Left lung (tissue), 10 donors: ENCODE measurements around the gene CRLF1. TPM values are rescaled to one million over a fixed set of nuclear protein-coding genes. Genes with fewer than 3 reads are reported as not detected.

Experiments used
- ATAC-seq: fragments of 200-7000 bp; cut with Tn5 transposase; one replicate; pipeline ENCODE4 v1.9.1; 2020; ENCODE audit warnings: moderate library complexity
- DNase-seq, 4 donors: peaks; one replicate each; pipeline ENCODE4 v3.0.0-alpha.2; 2013 to 2020
- H3K27ac ChIP-seq, 2 donors: fragments of 200-600 bp; sonication (generic) in 1 of 2; one replicate each; pipeline versions ENCODE4 v1.5.0 to v1.8.0; 2020 to 2021
- H3K27me3 ChIP-seq, 2 donors: fragments of 200-600 bp; sonication (generic) in 1 of 2; one replicate each; pipeline versions ENCODE4 v1.5.0 to v1.8.0; 2020 to 2021
- H3K36me3 ChIP-seq, 2 donors: fragments of 200-600 bp; sonication (generic) in 1 of 2; one replicate each; pipeline versions ENCODE4 v1.5.0 to v1.8.0; 2020 to 2021
- H3K4me1 ChIP-seq, 2 donors: fragments of 200-600 bp; one replicate each; pipeline ENCODE4 v1.8.0; 2021
- H3K4me3 ChIP-seq, 2 donors: fragments of 200-600 bp; sonication (generic) in 1 of 2; one replicate each; pipeline versions ENCODE4 v1.5.0 to v1.8.0; 2020 to 2021; ENCODE audit warnings: mild to moderate bottlenecking in 1 of 2
- H3K9me3 ChIP-seq, 2 donors: fragments of 200-600 bp; sonication (generic) in 1 of 2; one replicate each; pipeline versions ENCODE4 v1.5.0 to v1.8.0; 2020 to 2021
- CTCF ChIP-seq, 2 donors: fragments of 200-600 bp; sonication (generic) in 1 of 2; IDR thresholded peaks; one replicate each; pipeline versions ENCODE4 v1.5.0 to v1.8.0; 2021; ENCODE audit warnings: antibody characterized with exemption in 2 of 2
- intact Hi-C, 2 donors: fragments of 100-400 bp; cut with DNase I; formaldehyde crosslinking; loops; one replicate each; pipeline versions ENCODE4 v1.11.2 to v1.14.2; 2022
- polyA plus RNA-seq, 6 donors: library from polyadenylated mRNA; unstranded; fragments of 120-200 nt; gene quantifications; one replicate each; pipeline ENCODE4 v1.2.1, GENCODE V29; 2013; ENCODE audit not compliant: insufficient read length in 6 of 6
- total RNA-seq, 2 donors: library from RNA; stranded (reverse); fragmentation: NEBNext Ultra II Directional; extraction: Animal tissue kit (Norgen Biotek cat#: 25700); gene quantifications; one replicate each; pipeline ENCODE4 v1.2.1, GENCODE V29; 2021
- donor health status: DM: no; HTN: yes; CAD: no.
- donor health status: DM: no; HTN: no; CAD: no.

CRLF1 gene
- total and polyA plus RNA-seq, 8 donors = 22.5 to 328 (median 233) TPM

GRCh38 chr19:18543814-18544475 lies 62.7 kb downstream of the CRLF1 start:
- ATAC-seq = peak; percentile 87
- H3K27me3 ChIP-seq = no peaks in the 10 kb centered on the region
- peak overlapping the region; percentile 79 to 89 for H3K27ac ChIP-seq
- no peak for TF ChIP-seq CTCF (IDR thresholded peaks at IDR 0.05)
- peak overlapping the region; percentile 31 to 49 for H3K4me3 ChIP-seq
- H3K36me3 ChIP-seq = peaks cover 0 to 28% of the 10 kb centered on the region in 2 donors
- peaks cover 0 to 27% of the 10 kb centered on the region in 2 donors for H3K4me1 ChIP-seq
- no peaks in the 10 kb centered on the region for H3K9me3 ChIP-seq
- intact Hi-C loops = no loop called here
- peak in 2 of 4 donors; percentile 80 to 86 for DNase-seq

Other genes with a start within 250 kb of the CRLF1 start
- gene GDF15, start 220.6 kb downstream of the CRLF1 start, total RNA-seq = 100 to 1,000 TPM in 1 of 2 donors, 10 to 100 TPM in 1; 99.0 to 180 TPM
- 10 to 100 TPM; 15.7 to 50.6 (median 30.7) TPM for gene GDF15, start 220.6 kb downstream of the CRLF1 start, polyA plus RNA-seq
- 10 to 100 TPM; 14.4 to 53.7 TPM for gene LRRC25, start 209.2 kb downstream of the CRLF1 start, total RNA-seq
- 1 to 10 TPM; 1.3 to 1.9 (median 1.4) TPM for gene LRRC25, start 209.2 kb downstream of the CRLF1 start, polyA plus RNA-seq
- 10 to 100 TPM; 49.8 to 79.9 TPM for gene SSBP4, start 187.4 kb downstream of the CRLF1 start, total RNA-seq
- 10 to 100 TPM; 58.1 to 99.8 (median 75.6) TPM for gene SSBP4, start 187.4 kb downstream of the CRLF1 start, polyA plus RNA-seq
- 10 to 100 TPM; 22.8 to 43.9 TPM for gene ISYNA1, start 168.7 kb downstream of the CRLF1 start, total RNA-seq
- 100 to 1,000 TPM; 110 to 159 (median 125) TPM for gene ISYNA1, start 168.7 kb downstream of the CRLF1 start, polyA plus RNA-seq
- 10 to 100 TPM; 13.3 to 22.9 TPM for gene ELL, start 84.7 kb downstream of the CRLF1 start, total RNA-seq
- gene ELL, start 84.7 kb downstream of the CRLF1 start, polyA plus RNA-seq = 10 to 100 TPM in 1 of 6 donors, 1 to 10 TPM in 5; 8.5 to 10.1 (median 9.7) TPM
- gene FKBP8, start 63.2 kb downstream of the CRLF1 start, total RNA-seq = 100 to 1,000 TPM; 176 to 195 TPM
- gene FKBP8, start 63.2 kb downstream of the CRLF1 start, polyA plus RNA-seq = 100 to 1,000 TPM; 191 to 232 (median 218) TPM
- gene KXD1, start 48.9 kb downstream of the CRLF1 start, total RNA-seq = 10 to 100 TPM; 68.9 to 86.2 TPM
- gene KXD1, start 48.9 kb downstream of the CRLF1 start, polyA plus RNA-seq = 10 to 100 TPM; 65.6 to 79.7 (median 70.3) TPM
- 100 to 1,000 TPM; 922 to 971 TPM for gene UBA52, start 34.9 kb downstream of the CRLF1 start, total RNA-seq
- gene UBA52, start 34.9 kb downstream of the CRLF1 start, polyA plus RNA-seq = 1,000 to 10,000 TPM in 1 of 6 donors, 100 to 1,000 TPM in 5; 875 to 1,008 (median 931) TPM
- 10 to 100 TPM; 51.7 to 52.1 TPM for gene REX1BD, start 18.0 kb downstream of the CRLF1 start, total RNA-seq
- gene REX1BD, start 18.0 kb downstream of the CRLF1 start, polyA plus RNA-seq = 10 to 100 TPM; 20.4 to 42.9 (median 27.6) TPM
- 1 to 10 TPM; 1.6 to 4.9 TPM for gene TMEM59L, start 6.1 kb upstream of the CRLF1 start, total RNA-seq
- gene TMEM59L, start 6.1 kb upstream of the CRLF1 start, polyA plus RNA-seq = 10 to 100 TPM; 31.8 to 41.9 (median 34.8) TPM
- 10 to 100 TPM in 1 of 2 donors, 1 to 10 TPM in 1; 9.0 to 10.4 TPM for gene KLHL26, start 30.2 kb upstream of the CRLF1 start, total RNA-seq
- 1 to 10 TPM; 4.3 to 7.1 (median 5.9) TPM for gene KLHL26, start 30.2 kb upstream of the CRLF1 start, polyA plus RNA-seq
- gene CRTC1, start 76.9 kb upstream of the CRLF1 start, total RNA-seq = 10 to 100 TPM; 11.3 to 13.8 TPM
- 10 to 100 TPM; 13.8 to 23.9 (median 16.5) TPM for gene CRTC1, start 76.9 kb upstream of the CRLF1 start, polyA plus RNA-seq
- 10 to 100 TPM in 1 of 2 donors, 1 to 10 TPM in 1; 1.9 to 47.7 TPM for gene COMP, start 184.5 kb upstream of the CRLF1 start, total RNA-seq
- under 1 TPM in 3 of 6 donors, not detected in 3; 0.23 to 0.26 (median 0.24) TPM for gene COMP, start 184.5 kb upstream of the CRLF1 start, polyA plus RNA-seq
- gene UPF1, start 225.2 kb upstream of the CRLF1 start, total RNA-seq = 10 to 100 TPM; 66.9 to 80.9 TPM
- gene UPF1, start 225.2 kb upstream of the CRLF1 start, polyA plus RNA-seq = 10 to 100 TPM; 49.1 to 55.9 (median 55.0) TPM